COLO829 (cell line): ENCODE measurements around the gene GAL3ST3.
A peak's percentile ranks its signal among the peaks of the same experiment; 100 is the strongest.
"Not testable (repeated sequence)": the region's sequence is repeated elsewhere in the genome, so short reads cannot be mapped to it uniquely, and the experiment has no call there.

Experiments
- DNase-seq: peaks from one replicate; pipeline ENCODE4 v3.0.0; 2012; ENCODE audit warnings: low spot score

The GAL3ST3 gene

DNA sequence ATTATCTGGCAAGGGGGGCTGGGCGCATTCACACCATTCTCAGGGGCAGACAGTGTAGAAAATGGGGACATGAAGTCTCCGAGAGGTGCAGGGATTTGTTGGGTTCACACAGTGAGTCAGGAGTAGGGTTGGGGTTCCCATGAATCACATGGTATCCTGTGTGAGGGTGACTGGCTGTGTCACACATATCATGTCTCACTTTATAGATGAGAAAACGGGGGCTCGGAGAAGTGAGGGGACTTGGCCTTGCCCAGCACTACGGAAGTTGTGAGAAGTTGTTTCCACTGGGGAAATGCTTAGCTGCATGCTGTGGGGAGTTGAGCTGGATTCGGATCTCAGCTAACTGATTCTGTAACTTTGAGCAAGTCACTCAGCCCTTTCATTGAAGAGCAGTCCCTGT, 4.2 kb downstream of the GAL3ST3 start:
- no peak for DNase-seq

- DNase-seq: no peak
These were observed 5.7 kb downstream of the GAL3ST3 start for GRCh38 chr11:66042996-66043906.

- no peak for DNase-seq
These were observed 6.5 kb downstream of the GAL3ST3 start for GRCh38 chr11:66042227-66042995.

DNA sequence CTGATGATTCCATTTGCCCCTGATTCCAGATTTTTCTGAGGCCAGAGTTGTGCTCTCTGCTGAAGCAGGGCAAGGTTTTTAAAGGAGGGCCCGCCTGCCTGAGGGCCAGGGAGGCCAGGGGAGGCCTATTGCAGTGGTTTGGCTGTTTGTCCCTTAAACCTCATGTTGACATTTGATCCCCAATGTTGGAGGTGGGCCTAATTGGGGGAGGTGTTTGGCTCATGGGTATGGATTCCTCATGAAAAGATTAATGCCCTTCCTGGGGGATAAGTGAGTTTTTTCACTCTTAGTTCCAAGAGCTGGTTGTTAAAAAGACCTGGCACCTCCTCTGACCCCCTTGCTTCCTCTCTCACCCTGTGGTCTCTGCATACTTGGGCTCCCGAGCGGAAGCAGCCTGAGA, 9.2 kb downstream of the GAL3ST3 start:
- DNase-seq: no peak

GRCh38 chr11:66037327-66037726, 11.6 kb downstream of the GAL3ST3 start:
- no peak for DNase-seq

DNA sequence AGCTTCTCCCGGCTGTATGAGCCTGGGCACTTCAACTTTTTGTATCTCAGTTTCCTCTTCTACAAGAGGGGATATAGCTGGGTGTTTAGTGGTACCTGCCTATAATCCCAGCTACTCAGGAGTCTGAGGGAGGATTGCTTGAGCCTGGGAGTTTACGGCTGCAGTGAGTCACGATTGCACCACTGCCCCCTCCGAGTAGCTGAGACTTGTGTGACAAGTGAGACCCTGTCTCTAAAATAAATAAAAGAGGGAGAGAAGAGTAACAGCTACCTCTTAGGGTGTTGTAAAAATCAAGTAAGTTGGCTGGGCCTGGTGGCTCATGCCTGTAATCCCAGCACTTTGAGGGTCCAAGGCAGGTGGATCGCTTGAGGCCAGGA, 12.6 kb downstream of the GAL3ST3 start:
- DNase-seq: no peak

DNA sequence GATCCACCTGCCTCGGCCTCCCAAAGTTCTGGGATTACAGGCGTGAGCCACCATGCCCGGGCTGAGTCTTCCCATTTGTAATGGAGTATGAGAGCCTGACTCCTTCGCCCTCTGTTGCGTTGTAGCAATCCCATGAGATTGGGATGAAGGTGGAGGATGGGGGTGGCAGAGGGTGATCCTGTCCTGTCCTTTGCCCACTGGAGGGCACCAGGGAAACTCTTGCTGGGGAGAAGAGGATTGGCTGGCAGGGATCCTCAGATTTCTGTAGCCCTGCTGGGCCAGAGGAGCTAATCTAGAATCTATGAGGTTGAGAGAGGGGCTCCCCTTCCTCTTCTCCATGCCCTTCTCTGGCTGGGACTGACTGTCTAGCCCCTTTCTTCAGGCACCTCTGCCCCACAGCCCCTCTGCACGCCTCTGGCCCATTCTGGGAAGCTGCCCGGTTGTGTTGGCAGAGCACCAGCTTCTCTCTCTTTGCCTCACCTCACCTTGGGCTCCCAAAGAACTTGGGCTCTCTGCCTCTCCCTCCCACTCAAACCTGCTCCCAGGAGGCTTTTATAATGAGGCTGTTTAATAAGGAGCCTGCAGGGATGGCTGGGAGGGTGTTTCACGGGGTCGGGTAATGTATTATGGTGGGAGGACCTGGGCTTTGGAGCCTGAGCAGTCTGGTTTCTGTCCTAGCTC, 13.2 kb downstream of the GAL3ST3 start:
- DNase-seq: no peak

GRCh38 chr11:66032957-66033735, 15.8 kb downstream of the GAL3ST3 start:
- no peak for DNase-seq

DNA sequence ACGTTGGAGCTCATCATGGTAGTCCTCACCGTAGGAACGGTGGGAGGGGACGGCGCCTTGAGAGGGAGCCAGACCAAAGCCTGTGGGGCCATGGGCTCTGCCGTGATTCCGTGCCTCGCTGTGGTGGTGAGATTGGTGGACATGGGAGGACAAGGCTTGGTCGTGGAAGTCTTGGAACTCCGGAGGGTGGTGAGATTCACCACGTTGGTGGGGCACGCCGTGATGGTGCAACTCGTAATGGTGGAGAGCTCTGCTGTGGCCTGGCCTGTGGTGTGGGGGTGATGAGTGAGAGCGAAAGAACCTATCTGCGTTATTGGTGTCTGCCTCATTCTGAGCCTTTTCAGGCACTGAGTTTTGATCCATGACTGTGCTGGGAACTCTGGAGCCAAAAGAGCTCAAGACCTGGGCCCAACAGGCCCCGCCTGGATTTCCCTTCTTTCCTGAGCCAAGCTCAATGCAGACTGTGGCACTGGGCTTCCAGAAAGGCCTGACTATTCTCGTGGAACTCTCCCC, 22.9 kb downstream of the GAL3ST3 start, which contains the start of gene CATSPER1:
Gene CATSPER1 (minus strand): TSS at position 463 of the 513 bp plus-strand sequence. CDS start 100 bp downstream, at position 363.
- no peak for DNase-seq

DNA sequence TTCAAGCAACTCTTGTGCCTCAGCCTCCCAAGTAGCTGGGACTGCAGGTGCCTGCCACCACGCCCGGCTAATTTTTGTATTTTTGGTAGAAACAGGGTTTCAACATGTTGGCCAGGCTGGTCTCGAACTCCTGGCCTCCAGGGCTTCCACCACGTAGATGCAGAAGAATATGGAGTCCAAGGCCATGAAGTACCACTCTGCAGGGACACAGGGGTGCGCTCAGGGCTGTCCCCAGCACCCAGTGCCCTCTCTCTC, 25.8 kb downstream of the GAL3ST3 start:
- DNase-seq: not testable (repeated sequence)

DNA sequence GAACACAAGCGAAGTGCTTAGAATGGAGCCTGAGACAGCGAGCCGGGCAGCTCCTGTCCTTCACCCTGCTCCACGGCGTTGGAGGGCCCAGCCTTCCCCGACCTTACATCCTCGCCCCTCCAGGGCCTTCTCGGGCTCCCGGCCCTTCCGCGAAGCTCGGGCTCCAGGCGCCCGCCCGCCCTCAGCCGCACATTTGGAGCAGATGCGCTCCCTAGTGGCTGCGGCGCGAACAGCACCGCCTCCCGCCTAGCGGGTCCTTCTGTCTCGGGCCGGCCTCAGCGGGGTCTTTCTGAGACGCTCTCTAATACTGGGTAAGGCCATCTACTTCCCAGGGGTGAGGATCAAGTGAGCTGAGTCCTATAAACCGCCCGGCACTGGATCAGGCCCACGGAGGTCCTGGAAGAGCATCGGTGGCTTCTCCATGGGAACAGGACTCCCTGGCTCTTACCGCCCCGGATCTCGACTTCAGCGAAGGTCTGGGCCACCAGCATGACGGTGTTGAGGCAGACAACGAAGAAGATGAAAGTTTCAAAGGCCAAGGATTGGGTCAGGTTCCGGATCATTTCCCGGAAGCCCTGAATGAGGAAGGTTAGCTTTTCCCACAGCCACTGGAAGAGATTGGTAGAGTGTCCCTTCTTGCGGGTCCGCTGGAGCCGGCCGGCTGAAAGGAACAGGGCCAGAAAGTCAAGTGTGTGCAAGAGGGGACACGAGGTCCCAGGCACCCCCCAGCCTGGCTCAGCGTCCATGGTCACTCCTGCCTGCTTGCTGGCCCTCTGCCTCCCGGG, 26.4 kb downstream of the GAL3ST3 start:
- peak; percentile 59 for DNase-seq

DNA sequence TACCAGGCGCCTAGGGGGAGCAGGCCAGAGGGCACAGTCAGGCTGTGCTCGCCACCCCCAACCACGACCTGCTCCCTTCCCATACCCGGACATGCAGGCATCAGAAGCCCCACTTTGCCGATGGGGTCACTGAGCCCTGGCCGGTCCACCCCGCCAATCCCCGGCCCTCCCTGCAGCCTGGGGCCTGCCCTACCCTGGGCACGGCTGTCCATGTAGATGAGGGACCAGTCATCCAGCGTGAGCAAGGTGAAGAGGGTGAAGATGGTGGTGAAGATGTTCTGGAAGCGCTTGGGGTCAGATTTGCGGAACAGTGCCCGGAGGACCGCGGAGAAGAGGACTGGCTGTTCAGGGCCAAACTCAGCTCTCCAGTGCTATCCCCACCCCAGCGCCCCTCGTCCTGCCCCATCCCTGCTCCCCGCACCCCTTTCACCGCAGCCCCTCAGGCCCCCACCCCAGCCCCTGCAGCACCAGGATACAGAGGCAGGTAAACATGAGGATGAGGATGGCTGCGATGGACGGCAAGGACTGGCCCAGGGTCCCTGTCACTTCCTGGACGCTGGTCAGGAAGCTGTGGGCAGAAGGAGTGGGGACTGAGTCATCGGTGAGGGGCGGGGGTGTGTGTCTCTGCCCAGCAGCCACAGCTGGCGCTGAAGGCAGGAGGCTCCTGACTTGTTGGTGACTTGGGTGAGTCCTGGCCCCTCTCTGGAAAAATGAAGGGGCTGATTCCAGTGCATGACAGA, 28.2 kb downstream of the GAL3ST3 start:
- DNase-seq: peak; percentile 58

DNA sequence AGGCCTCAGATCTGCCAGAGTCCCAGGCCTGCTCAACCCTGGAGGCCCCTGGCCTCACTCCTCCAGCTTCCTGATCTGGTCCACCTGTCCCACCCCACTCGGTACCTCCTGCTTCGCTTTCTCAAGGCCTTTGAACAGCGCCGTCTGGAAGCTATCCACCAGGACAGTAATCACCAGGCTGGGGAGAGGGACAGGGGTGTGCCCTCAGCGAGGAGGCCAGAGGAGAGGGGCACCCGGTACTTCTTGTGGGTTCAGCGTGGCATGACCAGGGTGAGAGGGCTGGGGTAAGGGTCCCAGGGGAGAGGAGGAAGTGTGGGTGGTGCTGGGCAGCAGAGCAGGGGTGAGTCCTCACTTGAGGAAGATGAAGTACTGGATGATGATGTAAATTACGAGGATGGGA, 28.7 kb downstream of the GAL3ST3 start:
- DNase-seq: no peak

DNA sequence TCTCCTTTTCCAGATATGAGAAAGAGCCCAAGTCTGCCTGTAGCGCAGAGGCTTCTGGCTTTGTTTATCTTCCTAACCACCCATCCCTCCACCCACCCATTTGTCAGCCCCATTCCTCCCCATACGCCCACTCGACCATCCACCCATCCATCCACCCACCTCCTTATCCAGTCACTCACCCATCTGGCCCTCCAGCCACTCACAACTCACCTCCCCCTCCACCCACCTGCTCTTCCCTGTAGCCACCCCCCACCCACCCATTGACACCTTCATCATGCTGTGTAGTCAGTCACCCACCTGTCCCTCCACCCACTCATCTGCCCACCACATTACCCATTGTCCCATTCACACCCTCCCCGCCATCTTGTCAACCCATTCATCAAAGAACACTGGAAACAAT, 31.6 kb downstream of the GAL3ST3 start:
- DNase-seq: no peak

GRCh38 chr11:66016793-66017177, 32.2 kb downstream of the GAL3ST3 start:
- DNase-seq: no peak

DNA sequence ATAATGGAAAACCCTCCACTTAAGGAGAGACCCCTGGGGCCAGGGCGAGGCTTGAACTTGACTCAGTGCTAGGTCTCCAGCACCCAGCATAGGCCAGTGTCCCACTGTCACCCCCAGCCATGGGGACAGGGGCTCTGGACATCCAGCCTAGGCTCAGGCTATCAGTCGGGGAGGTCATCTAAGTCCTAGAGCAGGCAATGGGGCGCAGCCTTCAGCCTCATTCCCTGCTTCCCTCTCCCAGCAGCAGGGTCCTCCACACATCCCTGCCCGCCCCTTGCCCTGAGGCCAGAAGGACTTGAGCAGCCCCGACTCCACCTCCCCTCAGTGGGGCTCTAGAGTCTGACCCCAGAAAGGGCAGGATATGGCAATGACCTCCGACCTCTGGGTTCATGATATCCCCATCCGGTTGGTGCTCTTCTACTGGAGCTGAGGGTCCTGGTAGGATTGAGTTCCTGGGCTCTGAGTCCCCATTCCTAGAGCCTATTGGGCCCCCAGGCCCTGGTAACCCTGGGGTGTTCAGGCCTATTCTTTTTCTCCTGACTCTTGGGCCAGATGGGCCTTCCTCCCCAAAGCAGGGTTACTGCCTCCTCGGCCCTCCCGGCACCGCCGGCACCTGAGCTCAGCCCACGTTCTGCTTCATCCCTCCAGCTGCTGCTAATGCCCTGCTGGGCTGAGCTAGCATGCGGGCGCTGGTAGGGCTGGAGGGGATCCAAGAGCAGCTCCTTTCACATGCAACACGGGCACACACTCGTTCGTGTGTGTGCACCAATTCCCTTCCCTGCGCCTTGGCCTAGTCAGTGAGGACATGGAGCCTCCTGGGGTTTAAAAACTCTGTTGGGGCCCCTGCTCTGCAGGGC, 32.8 kb downstream of the GAL3ST3 start:
- DNase-seq: no peak

- no peak for DNase-seq
These were observed 33.5 kb downstream of the GAL3ST3 start for GRCh38 chr11:66015454-66015881.

DNA sequence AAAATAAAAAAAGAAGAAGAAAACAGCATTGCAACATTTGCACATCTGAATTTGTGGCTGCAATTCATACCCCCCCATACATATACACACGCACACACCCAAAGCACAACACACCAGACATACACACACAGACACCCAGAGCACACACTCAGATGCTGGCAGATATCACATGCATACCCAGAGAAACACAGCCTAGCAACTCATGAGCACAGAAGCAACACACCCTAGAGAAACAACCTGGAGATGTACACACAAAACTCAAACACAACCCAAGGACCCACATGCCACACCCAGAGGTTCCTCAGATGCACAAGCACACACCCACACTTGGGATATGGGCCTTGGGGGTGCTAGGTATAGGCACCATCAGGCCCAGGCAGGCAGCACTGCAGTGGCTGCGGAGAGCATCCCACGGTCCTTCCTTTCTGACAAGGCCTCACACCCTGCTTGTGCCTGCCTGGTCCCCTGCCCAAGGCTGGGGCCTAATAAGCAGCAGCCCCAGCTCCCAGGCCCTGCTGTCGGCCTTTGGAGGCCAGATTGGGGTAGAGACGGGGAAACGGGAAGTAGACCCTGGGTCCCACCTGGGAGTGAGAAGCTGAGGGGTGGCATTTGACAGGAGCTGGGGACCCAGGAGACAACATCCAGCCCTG, 34.0 kb downstream of the GAL3ST3 start:
- no peak for DNase-seq

DNA sequence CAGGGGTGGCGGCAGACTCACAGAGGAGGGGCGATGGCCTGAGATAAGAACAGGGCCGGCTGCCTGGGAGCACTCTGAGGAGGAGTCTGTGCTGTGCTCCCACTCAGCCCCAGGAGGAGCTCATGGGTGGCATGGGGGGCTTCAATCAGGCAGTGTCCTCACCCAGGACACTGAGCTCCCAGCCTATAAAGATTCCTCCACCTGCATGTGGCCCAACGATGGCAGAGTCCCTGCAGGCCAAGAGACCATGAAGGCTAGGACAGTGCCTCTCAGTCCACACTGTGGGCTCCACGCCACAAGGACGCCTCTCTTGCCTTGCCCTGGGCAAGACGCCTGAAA, 35.2 kb downstream of the GAL3ST3 start:
- no peak for DNase-seq
